Activated naive CD4-positive, alpha-beta T cell treated with anti-CD3 and anti-CD28 coated beads, Interleukin-2, amount 50 U/mL, for 24 hours (primary cell): ENCODE results near the gene C22orf23.
A peak's percentile ranks its signal among the peaks of the same experiment; 100 is the strongest.

Experiments used
- H3K27ac Mint-ChIP-seq: one replicate; pipeline ENCODE4 v1.8.0; 2021; ENCODE audit warnings: mild to moderate bottlenecking, mixed read lengths
- H3K27me3 Mint-ChIP-seq: one replicate; pipeline ENCODE4 v1.8.0; 2021; ENCODE audit warnings: mixed read lengths
- H3K36me3 Mint-ChIP-seq: one replicate; pipeline ENCODE4 v1.8.0; 2021; ENCODE audit warnings: mixed read lengths
- H3K4me1 Mint-ChIP-seq: one replicate; pipeline ENCODE4 v1.8.0; 2021; ENCODE audit warnings: mixed read lengths
- H3K4me3 Mint-ChIP-seq: one replicate; pipeline ENCODE4 v1.8.0; 2021; ENCODE audit warnings: mild to moderate bottlenecking, mixed read lengths
- H3K9me3 Mint-ChIP-seq: one replicate; pipeline ENCODE4 v1.8.0; 2021; ENCODE audit warnings: mixed read lengths

The C22orf23 gene

GRCh38 chr22:37953437-37954179, at the start of gene C22orf23, which contains the start of gene POLR2F:
Gene C22orf23 (minus strand): TSS chr22:37953601. CDS start chr22:37953149, 452 bp downstream.
Gene POLR2F (plus strand): TSS chr22:37953699. CDS start chr22:37953788, 89 bp downstream.
- Mint-ChIP-seq H3K9me3 (no peaks in the 10 kb centered on the region), H3K27ac (peak within 1 kb of the TSS; percentile 88), H3K27me3 (peaks cover 5% of the 10 kb centered on the region), H3K36me3 (peaks cover 11% of the 10 kb centered on the region), H3K4me3 (peak within 1 kb of the TSS; percentile 93), H3K4me1 (peaks cover 43% of the 10 kb centered on the region)

DNA sequence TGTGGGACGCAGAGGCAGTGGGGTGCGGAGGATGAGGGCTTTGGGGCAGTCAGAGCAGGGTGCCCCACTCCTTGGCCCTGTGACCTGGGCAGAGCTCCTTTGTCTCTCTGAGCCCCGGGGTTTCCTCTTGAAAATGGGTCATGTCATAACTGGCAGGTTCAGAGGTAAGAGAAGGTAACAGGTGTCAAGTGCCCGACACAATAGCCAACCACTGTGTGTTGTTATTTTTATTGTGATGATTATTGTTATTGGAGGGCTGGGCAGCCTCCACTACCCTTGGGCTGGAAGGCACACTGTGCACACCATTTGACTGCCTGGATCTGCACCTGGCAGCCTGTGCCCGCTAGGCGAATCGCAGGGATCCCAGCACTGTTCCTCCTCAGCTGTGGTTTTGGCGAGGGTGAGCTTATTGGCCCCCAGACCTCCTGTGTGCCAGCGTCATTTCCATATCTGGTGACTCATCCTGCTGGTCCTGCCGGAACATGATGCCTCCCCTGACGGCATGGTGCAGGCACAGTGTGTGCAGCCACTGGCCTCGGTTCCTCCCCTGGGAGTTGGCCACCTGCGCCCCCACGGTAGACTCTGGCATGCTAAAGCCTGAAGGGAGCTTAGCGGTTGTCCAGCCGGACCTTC, 46.4 kb upstream of the C22orf23 start:
- Mint-ChIP-seq H3K4me3 (no peak overlapping the region), H3K4me1 (peaks cover 11% of the 10 kb centered on the region), H3K36me3 (peaks cover 2% of the 10 kb centered on the region), H3K27me3 (no peaks in the 10 kb centered on the region), H3K9me3 (no peaks in the 10 kb centered on the region), H3K27ac (no peak overlapping the region)

DNA sequence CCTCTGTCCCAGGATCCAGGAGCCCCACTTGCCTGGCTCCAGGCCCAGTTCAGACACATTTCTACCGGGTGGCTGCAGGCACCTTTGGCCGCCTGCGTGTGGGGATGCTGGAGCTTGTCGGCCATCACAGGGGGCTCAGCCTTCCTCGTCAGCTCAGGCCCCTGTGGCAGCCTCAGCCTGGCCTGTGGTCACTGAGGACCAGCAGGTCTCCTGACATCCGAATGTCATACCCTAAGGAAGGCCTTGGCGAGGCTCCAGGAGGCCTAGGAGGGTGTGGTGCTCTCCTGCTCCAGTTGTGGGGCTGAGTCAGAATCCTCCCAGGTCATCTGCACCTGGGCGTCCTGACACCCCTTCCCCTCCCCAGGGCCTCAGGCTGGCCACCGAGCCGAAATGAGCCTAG, 45.8 kb upstream of the C22orf23 start:
- H3K4me3 Mint-ChIP-seq = no peak overlapping the region
- peaks cover 11% of the 10 kb centered on the region for H3K4me1 Mint-ChIP-seq
- H3K36me3 Mint-ChIP-seq = peaks cover 2% of the 10 kb centered on the region
- no peaks in the 10 kb centered on the region for H3K9me3 Mint-ChIP-seq
- H3K27me3 Mint-ChIP-seq = no peaks in the 10 kb centered on the region
- no peak overlapping the region for H3K27ac Mint-ChIP-seq

- Mint-ChIP-seq H3K27me3 (no peaks in the 10 kb centered on the region), H3K27ac (no peak overlapping the region), H3K4me3 (no peak overlapping the region), H3K4me1 (peaks cover 11% of the 10 kb centered on the region), H3K36me3 (peaks cover 2% of the 10 kb centered on the region), H3K9me3 (no peaks in the 10 kb centered on the region)
Measured at GRCh38 chr22:37998543-37998942, 45.1 kb upstream of the C22orf23 start.

DNA sequence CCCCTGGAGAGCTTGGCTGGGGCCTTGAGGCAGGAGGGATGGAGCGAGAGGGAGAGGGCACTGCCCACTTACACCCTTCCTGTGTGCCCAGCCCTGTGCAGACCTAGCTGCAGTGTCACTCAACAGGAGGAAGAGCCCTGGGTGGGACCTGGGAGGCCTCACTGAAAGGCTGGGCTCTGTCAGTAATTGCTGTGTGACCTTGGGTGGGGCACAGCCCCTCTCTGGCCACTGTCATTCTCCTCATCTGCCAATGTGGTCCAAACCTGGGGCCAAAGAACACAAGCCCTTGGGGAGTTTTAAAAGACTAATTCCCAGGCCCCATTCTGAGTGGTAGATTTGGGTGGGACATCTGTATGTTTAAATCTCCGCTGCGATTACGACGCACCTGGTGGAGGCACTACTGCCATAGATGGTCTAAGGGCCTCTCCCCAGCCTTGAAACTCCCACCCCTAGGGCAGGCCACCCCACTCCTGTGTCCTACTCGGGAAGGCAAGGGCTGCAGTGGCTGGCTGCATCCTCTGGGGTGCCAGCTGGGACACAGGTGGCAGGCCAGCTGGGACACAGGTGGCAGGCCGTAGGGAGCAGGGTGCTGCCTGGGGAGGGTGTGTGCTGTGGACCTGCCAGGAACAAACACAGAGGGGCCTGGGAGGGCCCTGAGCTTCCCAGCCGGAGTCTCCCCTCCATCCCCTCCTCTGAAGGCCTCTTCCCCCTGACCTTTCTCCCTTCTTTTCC, 43.3 kb upstream of the C22orf23 start:
- Mint-ChIP-seq H3K4me1 (peaks cover 11% of the 10 kb centered on the region), H3K27me3 (no peaks in the 10 kb centered on the region), H3K4me3 (no peak overlapping the region), H3K36me3 (no peaks in the 10 kb centered on the region), H3K27ac (no peak overlapping the region), H3K9me3 (no peaks in the 10 kb centered on the region)

DNA sequence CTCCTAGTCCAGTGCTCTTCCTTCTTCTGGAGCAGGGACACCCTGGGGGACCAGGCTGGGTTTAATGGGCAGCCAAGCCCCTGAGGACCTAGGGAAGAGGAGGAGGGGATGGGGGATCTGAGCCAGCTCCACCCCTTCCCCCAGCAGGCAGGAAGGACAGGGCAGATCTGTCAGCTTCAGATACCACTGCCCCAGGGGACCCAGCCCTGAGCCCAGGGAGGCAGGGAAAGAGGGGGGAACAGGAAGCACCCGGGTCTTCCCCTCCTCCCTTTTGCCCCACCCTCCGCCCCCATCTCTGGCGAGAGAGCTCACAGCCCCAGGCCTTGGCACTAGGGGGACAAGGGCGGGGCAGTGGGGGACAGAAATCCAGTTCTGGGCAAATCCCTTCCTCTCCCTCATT, 42.7 kb upstream of the C22orf23 start:
- no peaks in the 10 kb centered on the region for H3K27me3 Mint-ChIP-seq
- H3K4me1 Mint-ChIP-seq = peaks cover 11% of the 10 kb centered on the region

DNA sequence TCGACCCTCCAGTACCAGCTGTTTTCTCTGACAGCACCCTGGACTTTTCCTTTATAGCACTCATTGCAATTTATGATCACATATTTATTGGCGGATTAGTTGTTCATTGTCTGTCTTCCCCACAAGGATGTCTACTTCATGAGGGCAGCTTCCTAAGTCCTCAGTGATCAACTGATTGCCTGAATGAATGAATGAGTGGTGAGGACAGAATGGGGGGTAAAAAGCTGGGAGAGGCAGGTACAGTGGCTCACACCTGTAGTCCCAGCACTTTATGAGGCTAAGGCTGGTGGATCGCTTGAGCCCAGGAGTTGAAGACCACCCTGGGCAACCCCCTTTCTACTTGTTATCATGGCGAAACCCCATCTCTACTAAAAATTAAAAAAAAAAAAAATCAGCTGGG, 42.1 kb upstream of the C22orf23 start:
- no peak overlapping the region for H3K27ac Mint-ChIP-seq
- peaks cover 11% of the 10 kb centered on the region for H3K4me1 Mint-ChIP-seq
- no peaks in the 10 kb centered on the region for H3K36me3 Mint-ChIP-seq
- no peaks in the 10 kb centered on the region for H3K9me3 Mint-ChIP-seq
- no peaks in the 10 kb centered on the region for H3K27me3 Mint-ChIP-seq
- no peak overlapping the region for H3K4me3 Mint-ChIP-seq

More for the DNA sequence above, 42.7 kb upstream of the C22orf23 start:
- Mint-ChIP-seq H3K36me3 (no peaks in the 10 kb centered on the region), H3K27ac (no peak overlapping the region), H3K9me3 (no peaks in the 10 kb centered on the region), H3K4me3 (no peak overlapping the region)

- H3K27me3 Mint-ChIP-seq = no peaks in the 10 kb centered on the region
- no peaks in the 10 kb centered on the region for H3K9me3 Mint-ChIP-seq
- H3K4me1 Mint-ChIP-seq = peaks cover 11% of the 10 kb centered on the region
- no peak overlapping the region for H3K27ac Mint-ChIP-seq
- H3K4me3 Mint-ChIP-seq = no peak overlapping the region
- H3K36me3 Mint-ChIP-seq = no peaks in the 10 kb centered on the region
Measured at GRCh38 chr22:37994982-37995381, 41.6 kb upstream of the C22orf23 start.

GRCh38 chr22:37994049-37994448, 40.6 kb upstream of the C22orf23 start:
- Mint-ChIP-seq H3K27me3 (no peaks in the 10 kb centered on the region), H3K27ac (no peak overlapping the region), H3K4me1 (peaks cover 11% of the 10 kb centered on the region), H3K36me3 (no peaks in the 10 kb centered on the region), H3K9me3 (no peaks in the 10 kb centered on the region), H3K4me3 (no peak overlapping the region)

DNA sequence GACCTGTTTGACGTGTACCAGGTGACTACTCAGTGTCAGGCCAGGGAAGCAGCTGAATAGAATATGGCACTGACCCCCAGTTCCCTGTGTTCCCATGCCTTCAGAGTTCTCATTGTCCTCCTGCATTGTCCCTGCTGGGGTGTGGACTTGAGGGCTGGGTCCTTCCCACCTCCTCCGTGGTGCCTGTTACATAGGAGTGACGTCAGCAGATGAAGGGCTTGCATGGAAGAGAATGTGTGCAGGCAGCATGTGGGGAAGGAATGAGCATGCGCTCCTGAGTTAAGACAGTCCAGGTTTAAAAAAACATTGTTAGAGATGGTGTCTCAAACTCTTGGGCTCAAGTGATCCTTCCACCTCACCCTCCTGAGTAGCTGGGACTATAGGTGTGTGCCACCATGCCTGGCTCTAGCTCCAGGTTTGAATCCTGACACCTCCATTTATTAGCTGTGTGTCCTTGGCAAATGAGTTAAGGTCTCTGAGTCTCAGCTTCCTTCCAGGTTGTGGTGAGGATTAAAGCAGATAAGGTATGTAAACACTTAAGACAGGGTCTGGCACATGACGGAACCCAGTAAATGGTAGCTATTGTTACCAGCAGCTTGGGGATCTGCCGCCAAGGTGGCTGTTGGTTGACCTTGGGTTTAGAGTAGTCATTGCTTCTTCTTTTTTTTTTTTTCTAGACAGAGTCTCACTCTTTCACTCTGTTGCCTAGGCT, 38.5 kb upstream of the C22orf23 start:
- no peak overlapping the region for H3K27ac Mint-ChIP-seq
- no peak overlapping the region for H3K4me3 Mint-ChIP-seq
- peaks cover 11% of the 10 kb centered on the region for H3K4me1 Mint-ChIP-seq
- H3K9me3 Mint-ChIP-seq = no peaks in the 10 kb centered on the region
- no peaks in the 10 kb centered on the region for H3K27me3 Mint-ChIP-seq
- no peaks in the 10 kb centered on the region for H3K36me3 Mint-ChIP-seq

GRCh38 chr22:37990862-37991261, 37.5 kb upstream of the C22orf23 start:
- no peaks in the 10 kb centered on the region for H3K9me3 Mint-ChIP-seq
- H3K36me3 Mint-ChIP-seq = no peaks in the 10 kb centered on the region
- H3K27ac Mint-ChIP-seq = no peak overlapping the region
- H3K4me1 Mint-ChIP-seq = peaks cover 10% of the 10 kb centered on the region
- H3K27me3 Mint-ChIP-seq = no peaks in the 10 kb centered on the region
- no peak overlapping the region for H3K4me3 Mint-ChIP-seq

DNA sequence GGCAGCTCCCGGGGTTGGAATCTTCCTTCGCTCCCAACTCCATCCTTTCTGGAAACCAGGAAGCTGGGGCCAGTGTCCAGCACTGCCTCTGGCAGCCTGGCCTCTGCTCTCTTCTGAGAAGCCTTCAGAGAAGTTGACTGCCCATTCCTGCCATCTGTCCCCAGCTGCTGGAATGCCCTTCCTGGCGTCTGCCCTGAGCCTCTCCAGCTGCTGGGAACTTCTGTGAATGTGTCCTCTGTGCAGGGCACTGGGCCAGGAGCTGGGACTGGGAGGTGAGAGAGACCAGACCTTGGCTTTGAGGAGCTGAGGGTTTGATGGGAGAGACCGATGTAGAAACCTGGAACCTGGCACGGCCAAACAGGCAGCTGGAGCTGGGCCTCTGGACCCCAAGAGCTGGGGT, 36.9 kb upstream of the C22orf23 start:
- H3K9me3 Mint-ChIP-seq = no peaks in the 10 kb centered on the region
- peaks cover 4% of the 10 kb centered on the region for H3K4me1 Mint-ChIP-seq
- H3K36me3 Mint-ChIP-seq = no peaks in the 10 kb centered on the region
- H3K27me3 Mint-ChIP-seq = no peaks in the 10 kb centered on the region
- H3K27ac Mint-ChIP-seq = no peak overlapping the region
- H3K4me3 Mint-ChIP-seq = no peak overlapping the region

DNA sequence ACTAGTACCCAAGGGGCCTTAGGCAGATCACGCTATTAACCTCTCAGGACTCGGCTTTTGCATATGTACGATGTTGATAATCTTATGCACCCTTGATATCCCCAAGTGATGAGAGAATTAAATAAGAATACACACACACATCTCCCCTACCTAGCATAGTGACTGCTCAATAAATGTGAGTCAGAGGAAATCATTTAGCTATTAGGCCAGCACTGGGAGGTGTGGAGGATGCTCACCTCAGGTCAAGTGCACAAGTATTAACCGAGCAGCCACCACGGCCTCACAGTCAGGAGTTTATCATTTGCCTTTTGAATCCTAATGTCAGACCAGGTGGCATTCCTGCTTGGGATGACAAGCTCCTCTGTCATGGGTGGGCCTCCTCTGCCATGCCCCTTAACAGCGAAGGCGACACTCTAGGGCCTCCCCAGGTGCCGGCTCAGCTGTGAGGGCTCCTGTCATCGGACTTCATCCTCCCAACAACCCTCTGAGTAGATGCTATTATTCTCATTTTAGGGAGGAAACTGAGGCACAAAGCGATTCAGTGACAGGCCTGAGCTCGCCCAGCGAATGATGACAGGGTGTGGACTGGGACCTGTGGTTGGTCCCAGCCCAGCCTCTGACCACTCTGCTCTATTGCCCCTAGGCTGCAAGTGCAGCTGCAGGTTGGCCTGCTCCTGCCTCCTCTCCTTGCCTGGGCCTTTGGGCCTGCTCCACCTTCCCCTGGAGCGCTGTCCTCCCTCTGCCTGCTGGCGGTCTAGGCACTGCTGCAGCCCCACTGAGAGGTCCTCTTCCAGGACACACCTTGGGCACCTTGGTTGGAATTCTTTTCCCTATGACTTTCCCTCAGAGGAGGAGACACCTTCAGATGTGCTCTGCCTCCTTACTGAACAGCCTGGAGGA, 36.0 kb upstream of the C22orf23 start:
- Mint-ChIP-seq H3K27ac (no peak overlapping the region), H3K36me3 (no peaks in the 10 kb centered on the region), H3K4me3 (no peak overlapping the region), H3K27me3 (no peaks in the 10 kb centered on the region), H3K9me3 (no peaks in the 10 kb centered on the region), H3K4me1 (no peaks in the 10 kb centered on the region)

- Mint-ChIP-seq H3K36me3 (no peaks in the 10 kb centered on the region), H3K27ac (no peak overlapping the region), H3K4me3 (no peak overlapping the region), H3K9me3 (no peaks in the 10 kb centered on the region), H3K27me3 (no peaks in the 10 kb centered on the region), H3K4me1 (no peaks in the 10 kb centered on the region)
Measured at GRCh38 chr22:37986371-37986770, 33.0 kb upstream of the C22orf23 start.
